ENCODE measurements around the gene LRRC8B.
"Not testable (repeated sequence)": the region's sequence is repeated elsewhere in the genome, so short reads cannot be mapped to it uniquely, and the experiment has no call there.

LRRC8B gene

GRCh38 chr1:89525169-89525855, 683 bp downstream of the LRRC8B start:
- peak; percentile 8 for DNase-seq (ENCODE audit: low read depth)

- no peak for DNase-seq (ENCODE audit: low read depth)
Measured at GRCh38 chr1:89527256-89527655, 2.6 kb downstream of the LRRC8B start.

GRCh38 chr1:89527750-89528381, 3.2 kb downstream of the LRRC8B start:
- no peak for DNase-seq (ENCODE audit: low read depth)

- no peak for DNase-seq (ENCODE audit: low read depth)
Measured at GRCh38 chr1:89528382-89528780, 3.8 kb downstream of the LRRC8B start.

GRCh38 chr1:89529196-89529595, 4.6 kb downstream of the LRRC8B start:
- DNase-seq (ENCODE audit: low read depth): no peak

GRCh38 chr1:89530444-89531089, 5.9 kb downstream of the LRRC8B start:
- no peak for DNase-seq (ENCODE audit: low read depth)

- DNase-seq (ENCODE audit: low read depth): no peak
Measured at GRCh38 chr1:89531480-89532139, 7.0 kb downstream of the LRRC8B start.

GRCh38 chr1:89532228-89532627, 7.6 kb downstream of the LRRC8B start:
- no peak for DNase-seq (ENCODE audit: low read depth)

GRCh38 chr1:89532866-89533265, 8.2 kb downstream of the LRRC8B start:
- no peak for DNase-seq (ENCODE audit: low read depth)

GRCh38 chr1:89535537-89535936, 10.9 kb downstream of the LRRC8B start:
- no peak for DNase-seq (ENCODE audit: low read depth)

- no peak for DNase-seq (ENCODE audit: low read depth)
Measured at GRCh38 chr1:89536555-89537341, 12.1 kb downstream of the LRRC8B start.

- no peak for DNase-seq (ENCODE audit: low read depth)
Measured at GRCh38 chr1:89538361-89538760, 13.7 kb downstream of the LRRC8B start.

GRCh38 chr1:89539128-89539527, 14.5 kb downstream of the LRRC8B start:
- no peak for DNase-seq (ENCODE audit: low read depth)

- no peak for DNase-seq (ENCODE audit: low read depth)
Measured at GRCh38 chr1:89540406-89540970, 15.9 kb downstream of the LRRC8B start.

- DNase-seq (ENCODE audit: low read depth): no peak
Measured at GRCh38 chr1:89542345-89542744, 17.7 kb downstream of the LRRC8B start.

GRCh38 chr1:89543632-89544031, 19.0 kb downstream of the LRRC8B start:
- DNase-seq (ENCODE audit: low read depth): not testable (repeated sequence)

GRCh38 chr1:89545264-89546038, 20.8 kb downstream of the LRRC8B start:
- peak; percentile 13 for DNase-seq (ENCODE audit: low read depth)

GRCh38 chr1:89546082-89546889, 21.7 kb downstream of the LRRC8B start:
- no peak for DNase-seq (ENCODE audit: low read depth)

GRCh38 chr1:89546934-89547562, 22.4 kb downstream of the LRRC8B start:
- DNase-seq (ENCODE audit: low read depth): no peak

All from activated gamma-delta T cell treated with anti-CD3 and anti-CD28 coated beads, Interleukin-2, amount 50 U/mL, for 16 hours (primary cell).